Liver (tissue), 9 donors: ENCODE data around the gene CTDSP2. TPM values are rescaled to one million over a fixed set of nuclear protein-coding genes. Genes with fewer than 3 reads are reported as not detected.

ENCODE experiments used
- DNase-seq: peaks from one replicate; pipeline ENCODE4 v3.0.0-alpha.2; 2017; ENCODE audit warnings: low spot score
- H3K27ac ChIP-seq, 2 donors: one replicate each; pipeline ENCODE4 v1.7.0; 2013; ENCODE audit warnings: inconsistent platforms in 2 of 2, low read length in 2 of 2, control low read depth in 1 of 2, low read depth in 1 of 2, mild to moderate bottlenecking in 1 of 2
- H3K27me3 ChIP-seq, 4 donors: one replicate each; pipeline versions ENCODE4 v1.6.1 to v1.7.0; 2013; ENCODE audit warnings: low read length in 3 of 4, inconsistent platforms in 1 of 4, mild to moderate bottlenecking in 1 of 4, moderate library complexity in 1 of 4; ENCODE audit not compliant: control insufficient read depth in 4 of 4, insufficient read depth in 4 of 4
- H3K36me3 ChIP-seq, 4 donors: one replicate each; pipeline versions ENCODE4 v1.6.1 to v1.7.0; 2013; ENCODE audit warnings: low read length in 3 of 4, mild to moderate bottlenecking in 3 of 4, low read depth in 1 of 4, moderate library complexity in 1 of 4; ENCODE audit not compliant: control insufficient read depth in 4 of 4, insufficient read depth in 3 of 4
- H3K4me1 ChIP-seq, 4 donors: one replicate each; pipeline versions ENCODE4 v1.6.1 to v1.7.0; 2013; ENCODE audit warnings: low read length in 3 of 4, mild to moderate bottlenecking in 3 of 4, moderate library complexity in 1 of 4; ENCODE audit not compliant: control insufficient read depth in 4 of 4, insufficient read depth in 4 of 4
- H3K4me3 ChIP-seq, 3 donors: one replicate each; pipeline versions ENCODE4 v1.6.1 to v1.7.0; 2013; ENCODE audit warnings: low read length in 3 of 3, control low read depth in 1 of 3, low read depth in 1 of 3, mild to moderate bottlenecking in 1 of 3
- H3K9ac ChIP-seq, 2 donors: one replicate each; pipeline ENCODE4 v1.7.0; 2013; ENCODE audit warnings: low read length in 2 of 2, mild to moderate bottlenecking in 2 of 2, moderate library complexity in 2 of 2, control low read depth in 1 of 2, low read depth in 1 of 2
- H3K9me3 ChIP-seq, 4 donors: one replicate each; pipeline versions ENCODE4 v1.6.1 to v1.7.0; 2013; ENCODE audit warnings: low read length in 3 of 4; ENCODE audit not compliant: control insufficient read depth in 4 of 4
- FOXA2 ChIP-seq: IDR thresholded peaks from 2 replicates; pipeline ENCODE4 v1.6.1; 2016; ENCODE audit warnings: antibody characterized with exemption
- GABPA ChIP-seq, 2 donors: IDR thresholded peaks in 1 of 2; conservative IDR thresholded peaks in 1 of 2; 2 replicates each; pipeline ENCODE4 v1.6.1; 2016; ENCODE audit warnings: antibody characterized with exemption in 2 of 2, mild to moderate bottlenecking in 1 of 2, moderate library complexity in 1 of 2
- HNF4A ChIP-seq, 2 donors: conservative IDR thresholded peaks; 2 replicates each; pipeline ENCODE4 v1.6.1; 2016; ENCODE audit warnings: antibody characterized with exemption in 2 of 2, mild to moderate bottlenecking in 2 of 2
- HNF4G ChIP-seq: IDR thresholded peaks from 2 replicates; pipeline ENCODE4 v1.6.1; 2016; ENCODE audit warnings: antibody characterized with exemption
- JUND ChIP-seq, 2 donors: IDR thresholded peaks; 2 replicates each; pipeline ENCODE4 v1.6.1; 2016; ENCODE audit warnings: antibody characterized with exemption in 2 of 2
- NR2F2 ChIP-seq: IDR thresholded peaks from 2 replicates; pipeline ENCODE4 v1.6.1; 2016; ENCODE audit warnings: antibody characterized with exemption
- RAD21 ChIP-seq, 2 donors: IDR thresholded peaks; 2 replicates each; pipeline ENCODE4 v1.6.1; 2016; ENCODE audit warnings: antibody characterized with exemption in 2 of 2, mild to moderate bottlenecking in 2 of 2
- RXRA ChIP-seq, 2 donors: IDR thresholded peaks; 2 replicates each; pipeline ENCODE4 v1.6.1; 2017 to 2018; ENCODE audit warnings: antibody characterized with exemption in 2 of 2, mild to moderate bottlenecking in 1 of 2
- SP1 ChIP-seq: IDR thresholded peaks from 2 replicates; pipeline ENCODE4 v1.6.1; 2018; ENCODE audit warnings: antibody characterized with exemption, mild to moderate bottlenecking
- TAF1 ChIP-seq: conservative IDR thresholded peaks from 2 replicates; pipeline ENCODE4 v1.6.1; 2016; ENCODE audit warnings: antibody characterized with exemption, mild to moderate bottlenecking
- YY1 ChIP-seq: IDR thresholded peaks from 2 replicates; pipeline ENCODE4 v1.6.1; 2016; ENCODE audit warnings: antibody characterized with exemption, mild to moderate bottlenecking
- WGBS: extraction: QIAGEN DNeasy Blood & Tissue Kit; methylation state at CpG from one replicate; pipeline ENCODE4 v1.1.7; 2013; 5-methylcytosine and 5-hydroxymethylcytosine counted together
- polyA plus RNA-seq, 2 donors: library from polyadenylated mRNA; stranded (reverse) in 1 of 2; unstranded in 1 of 2; fragments of 200-250 nt in 1 of 2; fragments of >200 nt in 1 of 2; fragmentation: Nextera tagmentation in 1 of 2; extraction: Ambion mirVana in 1 of 2; gene quantifications; one replicate each; pipeline versions ENCODE4 v1.2.1 to v1.2.3, GENCODE V29; 2013 to 2015
- total RNA-seq, 2 donors: library from RNA; depleted of rRNA; stranded (reverse); fragments of >200 nt; gene quantifications; one replicate each; pipeline ENCODE4 v1.2.3, GENCODE V29; 2014
- TF ChIP-seq, protein P1 (sequence below): fragments of 150-350 bp; IDR thresholded peaks from 2 replicates; pipeline ENCODE4 v1.5.1; 2017; ENCODE audit warnings: improper control_type of control experiment, low read depth, low read length; ENCODE audit not compliant: missing input control
- TF ChIP-seq, protein P2 (sequence below): IDR thresholded peaks from 2 replicates; pipeline ENCODE4 v1.6.1; 2016; ENCODE audit warnings: antibody characterized with exemption
- TF ChIP-seq, protein P3 (sequence below): IDR thresholded peaks from 2 replicates; pipeline ENCODE4 v1.6.1; 2016; ENCODE audit warnings: antibody characterized with exemption
- TF ChIP-seq, protein P4 (sequence below): IDR thresholded peaks from 2 replicates; pipeline ENCODE4 v1.6.1; 2016; ENCODE audit warnings: antibody characterized with exemption, mild to moderate bottlenecking
- donor health status: healthy.
- donor health status: healthy.
- donor health status: healthy.
- donor health status: healthy.
- donor health status: healthy.

Gene CTDSP2
- total and polyA plus RNA-seq, 4 donors = 20.1 to 60.9 (median 43.7) TPM

DNA sequence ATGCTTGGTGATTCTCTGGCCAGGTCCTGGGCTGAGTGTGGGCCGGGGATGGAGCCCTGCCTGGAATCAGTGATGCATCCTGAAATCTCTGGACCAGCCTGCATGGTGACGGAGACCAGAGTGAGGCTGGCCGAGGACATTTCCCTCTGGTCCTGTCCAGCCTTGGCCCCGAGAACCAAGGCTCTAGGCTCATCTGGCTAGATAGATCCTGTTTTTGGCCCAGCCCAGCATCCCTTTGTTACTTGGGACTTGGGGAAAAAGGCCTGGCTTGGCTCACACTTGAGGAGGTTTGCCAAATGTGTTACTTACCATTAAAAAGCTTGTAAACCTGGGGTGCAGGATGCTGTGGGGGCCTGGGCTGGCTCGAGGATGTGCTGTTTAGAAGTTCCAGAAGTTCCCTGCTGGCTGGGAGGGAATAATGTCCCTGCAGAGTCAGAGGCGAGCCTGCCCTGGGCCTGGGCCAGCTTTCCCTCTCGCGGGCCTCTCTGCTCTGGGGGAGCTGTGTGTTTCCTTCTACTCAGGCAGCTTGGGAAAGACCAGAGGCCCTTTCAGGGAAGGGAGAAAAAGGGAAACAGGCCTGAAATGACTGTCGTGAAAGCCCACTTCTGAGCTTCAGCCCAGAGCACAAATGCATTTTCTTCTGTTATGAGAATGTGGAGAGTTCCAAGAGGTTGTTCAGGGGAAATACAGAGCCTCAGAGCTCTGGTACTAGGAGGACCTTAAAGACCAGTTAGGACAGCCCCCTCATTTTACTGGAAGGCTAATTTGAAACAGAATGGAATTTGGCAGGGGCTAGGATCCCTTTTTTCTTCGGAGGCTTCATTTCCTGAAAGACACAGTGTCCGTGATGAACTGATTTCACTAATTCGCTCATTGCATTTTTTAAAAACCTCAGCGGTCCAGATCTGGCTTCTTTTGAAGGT lies 47.2 kb upstream of the CTDSP2 start:
- Histone ChIP-seq H3K9me3 (no peaks in the 10 kb centered on the region), H3K9ac (peak overlapping the region in 1 of 2 donors; percentile 63), H3K4me3 (no peak overlapping the region), H3K4me1 (peaks cover 0 to 19% (median 3%) of the 10 kb centered on the region in 4 donors), H3K27ac (peak overlapping the region; percentile 63 to 80), H3K27me3 (no peaks in the 10 kb centered on the region), H3K36me3 (no peaks in the 10 kb centered on the region)
- WGBS = 56% methylated on average over 13 of the region's 13 CpGs
- peak; percentile 82 for DNase-seq
- TF ChIP-seq NR2F2 (peak; percentile 56), HNF4G (no peak), JUND (IDR thresholded peaks at IDR 0.05) (no peak), RAD21 (IDR thresholded peaks at IDR 0.05) (peak; percentile 31 to 40), GABPA (IDR thresholded peaks at IDR 0.05 in 1 of 2, conservative IDR thresholded peaks at IDR 0.05 in 1 of 2) (no peak), SP1 (peak; percentile 78), RXRA (IDR thresholded peaks at IDR 0.05) (peak in 1 of 2 donors; percentile 20), TAF1 (no peak)
- TF ChIP-seq, protein P1, sequence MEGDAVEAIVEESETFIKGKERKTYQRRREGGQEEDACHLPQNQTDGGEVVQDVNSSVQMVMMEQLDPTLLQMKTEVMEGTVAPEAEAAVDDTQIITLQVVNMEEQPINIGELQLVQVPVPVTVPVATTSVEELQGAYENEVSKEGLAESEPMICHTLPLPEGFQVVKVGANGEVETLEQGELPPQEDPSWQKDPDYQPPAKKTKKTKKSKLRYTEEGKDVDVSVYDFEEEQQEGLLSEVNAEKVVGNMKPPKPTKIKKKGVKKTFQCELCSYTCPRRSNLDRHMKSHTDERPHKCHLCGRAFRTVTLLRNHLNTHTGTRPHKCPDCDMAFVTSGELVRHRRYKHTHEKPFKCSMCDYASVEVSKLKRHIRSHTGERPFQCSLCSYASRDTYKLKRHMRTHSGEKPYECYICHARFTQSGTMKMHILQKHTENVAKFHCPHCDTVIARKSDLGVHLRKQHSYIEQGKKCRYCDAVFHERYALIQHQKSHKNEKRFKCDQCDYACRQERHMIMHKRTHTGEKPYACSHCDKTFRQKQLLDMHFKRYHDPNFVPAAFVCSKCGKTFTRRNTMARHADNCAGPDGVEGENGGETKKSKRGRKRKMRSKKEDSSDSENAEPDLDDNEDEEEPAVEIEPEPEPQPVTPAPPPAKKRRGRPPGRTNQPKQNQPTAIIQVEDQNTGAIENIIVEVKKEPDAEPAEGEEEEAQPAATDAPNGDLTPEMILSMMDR = peak; percentile 4
- TF ChIP-seq, protein P2, sequence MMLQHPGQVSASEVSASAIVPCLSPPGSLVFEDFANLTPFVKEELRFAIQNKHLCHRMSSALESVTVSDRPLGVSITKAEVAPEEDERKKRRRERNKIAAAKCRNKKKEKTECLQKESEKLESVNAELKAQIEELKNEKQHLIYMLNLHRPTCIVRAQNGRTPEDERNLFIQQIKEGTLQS = no peak
- TF ChIP-seq, protein P3, sequence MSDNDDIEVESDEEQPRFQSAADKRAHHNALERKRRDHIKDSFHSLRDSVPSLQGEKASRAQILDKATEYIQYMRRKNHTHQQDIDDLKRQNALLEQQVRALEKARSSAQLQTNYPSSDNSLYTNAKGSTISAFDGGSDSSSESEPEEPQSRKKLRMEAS = no peak
- TF ChIP-seq, protein P4, sequence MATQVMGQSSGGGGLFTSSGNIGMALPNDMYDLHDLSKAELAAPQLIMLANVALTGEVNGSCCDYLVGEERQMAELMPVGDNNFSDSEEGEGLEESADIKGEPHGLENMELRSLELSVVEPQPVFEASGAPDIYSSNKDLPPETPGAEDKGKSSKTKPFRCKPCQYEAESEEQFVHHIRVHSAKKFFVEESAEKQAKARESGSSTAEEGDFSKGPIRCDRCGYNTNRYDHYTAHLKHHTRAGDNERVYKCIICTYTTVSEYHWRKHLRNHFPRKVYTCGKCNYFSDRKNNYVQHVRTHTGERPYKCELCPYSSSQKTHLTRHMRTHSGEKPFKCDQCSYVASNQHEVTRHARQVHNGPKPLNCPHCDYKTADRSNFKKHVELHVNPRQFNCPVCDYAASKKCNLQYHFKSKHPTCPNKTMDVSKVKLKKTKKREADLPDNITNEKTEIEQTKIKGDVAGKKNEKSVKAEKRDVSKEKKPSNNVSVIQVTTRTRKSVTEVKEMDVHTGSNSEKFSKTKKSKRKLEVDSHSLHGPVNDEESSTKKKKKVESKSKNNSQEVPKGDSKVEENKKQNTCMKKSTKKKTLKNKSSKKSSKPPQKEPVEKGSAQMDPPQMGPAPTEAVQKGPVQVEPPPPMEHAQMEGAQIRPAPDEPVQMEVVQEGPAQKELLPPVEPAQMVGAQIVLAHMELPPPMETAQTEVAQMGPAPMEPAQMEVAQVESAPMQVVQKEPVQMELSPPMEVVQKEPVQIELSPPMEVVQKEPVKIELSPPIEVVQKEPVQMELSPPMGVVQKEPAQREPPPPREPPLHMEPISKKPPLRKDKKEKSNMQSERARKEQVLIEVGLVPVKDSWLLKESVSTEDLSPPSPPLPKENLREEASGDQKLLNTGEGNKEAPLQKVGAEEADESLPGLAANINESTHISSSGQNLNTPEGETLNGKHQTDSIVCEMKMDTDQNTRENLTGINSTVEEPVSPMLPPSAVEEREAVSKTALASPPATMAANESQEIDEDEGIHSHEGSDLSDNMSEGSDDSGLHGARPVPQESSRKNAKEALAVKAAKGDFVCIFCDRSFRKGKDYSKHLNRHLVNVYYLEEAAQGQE = no peak

DNA sequence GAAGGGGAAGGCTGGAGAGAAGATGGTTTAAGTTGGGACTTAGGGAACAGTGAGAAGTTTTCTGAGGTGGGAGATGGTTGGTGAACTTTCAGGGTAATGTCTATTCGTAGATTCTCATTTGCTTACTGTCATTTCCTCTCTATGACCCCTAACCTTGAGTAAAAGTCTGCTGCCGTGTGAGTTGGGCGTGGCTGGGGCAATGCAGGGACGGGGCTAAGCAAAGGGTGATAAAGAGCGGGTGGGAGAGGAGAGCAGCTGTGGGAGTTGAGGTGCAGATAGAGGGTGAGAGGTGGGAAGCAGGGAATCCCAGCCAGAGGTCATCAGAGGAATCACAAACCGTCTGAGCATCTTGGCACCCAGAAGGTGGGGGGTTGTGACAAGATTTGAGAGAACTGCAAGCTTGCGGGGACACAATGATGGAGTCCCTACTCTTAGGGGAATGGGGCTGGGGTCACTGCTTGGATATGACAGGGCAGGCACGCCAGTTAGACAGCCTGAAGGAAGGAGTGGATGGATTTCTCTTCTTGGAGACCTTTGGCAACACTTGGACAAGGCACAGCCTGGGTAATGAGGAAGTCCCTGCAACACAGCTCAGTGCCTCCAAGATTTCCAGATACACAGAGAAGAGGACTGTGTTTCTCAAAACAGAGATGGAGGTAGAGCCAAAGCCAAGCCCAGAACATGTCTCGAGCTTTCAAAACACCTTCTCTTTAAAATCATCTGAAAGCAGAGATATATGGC lies 45.9 kb upstream of the CTDSP2 start:
- peak overlapping the region; percentile 11 to 68 for H3K27ac ChIP-seq
- no peak overlapping the region for H3K4me3 ChIP-seq
- no peaks in the 10 kb centered on the region for H3K36me3 ChIP-seq
- WGBS = 81% methylated on average over 9 of the region's 9 CpGs
- no peak overlapping the region for H3K9ac ChIP-seq
- DNase-seq = no peak
- H3K27me3 ChIP-seq = no peaks in the 10 kb centered on the region
- peaks cover 0 to 18% (median 3%) of the 10 kb centered on the region in 4 donors for H3K4me1 ChIP-seq
- H3K9me3 ChIP-seq = no peaks in the 10 kb centered on the region
- TF ChIP-seq, protein P2 = no peak
- no peak for TF ChIP-seq RXRA (IDR thresholded peaks at IDR 0.05)
- TF ChIP-seq YY1 = no peak
- TF ChIP-seq, protein P4 = no peak
- no peak for TF ChIP-seq RAD21 (IDR thresholded peaks at IDR 0.05)
- TF ChIP-seq, protein P3 = no peak
- TF ChIP-seq HNF4G = no peak
- TF ChIP-seq HNF4A (conservative IDR thresholded peaks at IDR 0.05) = no peak
- no peak for TF ChIP-seq NR2F2
- no peak for TF ChIP-seq FOXA2
- no peak for TF ChIP-seq GABPA (IDR thresholded peaks at IDR 0.05 in 1 of 2, conservative IDR thresholded peaks at IDR 0.05 in 1 of 2)
- TF ChIP-seq SP1 = no peak
